ENCODE results near the gene REST. TPM values are rescaled to one million over a fixed set of nuclear protein-coding genes. Genes with fewer than 3 reads are reported as not detected.
"Not testable (repeated sequence)": the region's sequence is repeated elsewhere in the genome, so short reads cannot be mapped to it uniquely, and the experiment has no call there.

REST gene
- total RNA-seq, 4 donors from 2014 or later = 9.2 to 82.7 (median 27.4) TPM

GRCh38 chr4:56909086-56909894, 1.6 kb downstream of the REST start:
- Histone ChIP-seq H3K4me3 (peak overlapping the region; percentile 51 to 80), H3K36me3 (no peaks in the 10 kb centered on the region), H3K27ac (peak overlapping the region; percentile 79 to 87), H3K4me1 (no peaks in the 10 kb centered on the region), H3K9me3 (no peaks in the 10 kb centered on the region), H3K27me3 (no peaks in the 10 kb centered on the region)
- intact Hi-C loops (cut with DNase I; ENCODE audit: low total_unique reads) = no loop called here
- DNase-seq = peak; percentile 36 to 43
- TF ChIP-seq POLR2A (IDR thresholded peaks at IDR 0.05) (no peak), CTCF (IDR thresholded peaks at IDR 0.05) (no peak)

GRCh38 chr4:56910172-56910967, 2.7 kb downstream of the REST start:
- DNase-seq = no peak
- intact Hi-C loops (cut with DNase I; ENCODE audit: low total_unique reads) = no loop called here
- Histone ChIP-seq H3K27ac (peak overlapping the region in 1 of 2 donors; percentile 79), H3K4me3 (peak overlapping the region in 1 of 2 donors; percentile 80), H3K27me3 (no peaks in the 10 kb centered on the region), H3K36me3 (no peaks in the 10 kb centered on the region), H3K9me3 (no peaks in the 10 kb centered on the region), H3K4me1 (no peaks in the 10 kb centered on the region)
- TF ChIP-seq CTCF (IDR thresholded peaks at IDR 0.05) (no peak), POLR2A (IDR thresholded peaks at IDR 0.05) (no peak)

GRCh38 chr4:56914336-56914735, 6.6 kb downstream of the REST start:
- intact Hi-C loops (cut with DNase I; ENCODE audit: low total_unique reads) = no loop called here
- Histone ChIP-seq H3K27ac (no peak overlapping the region), H3K27me3 (no peaks in the 10 kb centered on the region), H3K36me3 (no peaks in the 10 kb centered on the region), H3K4me1 (no peaks in the 10 kb centered on the region), H3K4me3 (no peak overlapping the region), H3K9me3 (no peaks in the 10 kb centered on the region)
- no peak for DNase-seq
- TF ChIP-seq CTCF (IDR thresholded peaks at IDR 0.05) (no peak), POLR2A (IDR thresholded peaks at IDR 0.05) (no peak)

- H3K27me3 ChIP-seq; H3K9me3 ChIP-seq; H3K36me3 ChIP-seq; DNase-seq; H3K27ac ChIP-seq; intact Hi-C loops (cut with DNase I; ENCODE audit: low total_unique reads); H3K4me3 ChIP-seq; H3K4me1 ChIP-seq: not testable (repeated sequence)
Observed at GRCh38 chr4:56914977-56915376, 7.3 kb downstream of the REST start.

GRCh38 chr4:56927196-56927595, 19.5 kb downstream of the REST start:
- TF ChIP-seq POLR2A (IDR thresholded peaks at IDR 0.05) = no peak
- TF ChIP-seq CTCF (IDR thresholded peaks at IDR 0.05) = no peak
- no peak overlapping the region for H3K4me3 ChIP-seq
- no peak overlapping the region for H3K27ac ChIP-seq
- no peaks in the 10 kb centered on the region for H3K4me1 ChIP-seq
- H3K27me3 ChIP-seq = no peaks in the 10 kb centered on the region
- H3K9me3 ChIP-seq = no peaks in the 10 kb centered on the region
- DNase-seq = no peak
- no peaks in the 10 kb centered on the region for H3K36me3 ChIP-seq
- intact Hi-C loops (cut with DNase I; ENCODE audit: low total_unique reads) = no loop called here

Data from uterus (tissue), 4 donors.